B cell (primary cell): Measurements from ENCODE around the gene ITGAE. TPM values are rescaled to one million over a fixed set of nuclear protein-coding genes. Genes with fewer than 3 reads are reported as not detected.

Source experiments
- ATAC-seq: fragments of 200-7000 bp; cut with Tn5 transposase; one replicate; pipeline ENCODE4 v1.10.0; 2021; ENCODE audit warnings: low read depth, mild to moderate bottlenecking, moderate number of reproducible peaks, moderate library complexity
- CTCF ChIA-PET: fragments of 350-600 bp; sonication (Branson Sonifier 250); formaldehyde crosslinking; loops from one replicate; lab custom pipeline; 2021; ENCODE audit warnings: antibody characterized with exemption, inconsistent platforms; lab: Charles Lee
- POLR2A ChIA-PET: fragments of 350-600 bp; sonication (Branson Sonifier 250); formaldehyde crosslinking; loops from one replicate; lab custom pipeline; 2021; ENCODE audit warnings: antibody characterized with exemption; lab: Charles Lee
- DNase-seq: peaks from one replicate; pipeline ENCODE4 v3.0.0; 2013
- H2AFZ ChIP-seq: 2 replicates; pipeline ENCODE4 v1.6.1; 2012; ENCODE audit warnings: mild to moderate bottlenecking, low read depth, low read length; ENCODE audit not compliant: insufficient read depth, poor library complexity, severe bottlenecking
- H3K27ac ChIP-seq, 2 donors: 1 replicate in 1 of 2; 2 replicates in 1 of 2; pipeline ENCODE4 v1.5.1; 2012 to 2013; ENCODE audit warnings: low read length in 2 of 2, mild to moderate bottlenecking in 2 of 2, moderate library complexity in 1 of 2
- H3K27me3 ChIP-seq, 4 experiments: fragments of 200-600 bp in 1 of 4; sonication (generic) in 1 of 4; replicated peaks in 1 of 4; 1 replicate in 2 of 4; 2 replicates in 2 of 4; pipeline versions ENCODE4 v1.6.1 to v1.7.0; 2013 to 2016; ENCODE audit warnings: low read length in 3 of 4, mild to moderate bottlenecking in 2 of 4, mixed read lengths in 1 of 4, moderate library complexity in 1 of 4; ENCODE audit not compliant: insufficient read depth in 4 of 4, control insufficient read depth in 3 of 4; ENCODE audit errors: control extremely low read depth in 1 of 4
- H3K36me3 ChIP-seq, 2 experiments: replicated peaks in 1 of 2; 1 replicate in 1 of 2; 2 replicates in 1 of 2; pipeline versions ENCODE4 v1.6.1 to v1.7.1; 2013; ENCODE audit warnings: low read length in 1 of 2; ENCODE audit not compliant: insufficient read depth in 2 of 2, control insufficient read depth in 1 of 2; ENCODE audit errors: control extremely low read depth in 1 of 2, extremely low read depth in 1 of 2
- H3K4me1 ChIP-seq, 2 donors: fragments of 200-600 bp in 1 of 2; sonication (generic) in 1 of 2; 1 replicate in 1 of 2; 2 replicates in 1 of 2; pipeline versions ENCODE4 v1.5.1 to v1.6.1; 2013 to 2017; ENCODE audit warnings: low read length in 2 of 2; ENCODE audit not compliant: control insufficient read depth in 2 of 2, insufficient read depth in 2 of 2
- H3K4me2 ChIP-seq: replicated peaks from 2 replicates; pipeline ENCODE3; 2012; ENCODE audit warnings: mild to moderate bottlenecking, low read depth, low read length; ENCODE audit not compliant: poor library complexity, severe bottlenecking
- H3K4me3 ChIP-seq, 5 experiments: fragments of 200-600 bp in 1 of 5; sonication (generic) in 1 of 5; 1 replicate in 3 of 5; 2 replicates in 2 of 5; pipeline versions ENCODE4 v1.5.1 to v1.7.0; 2011 to 2016; ENCODE audit warnings: low read length in 4 of 5, mild to moderate bottlenecking in 4 of 5, low read depth in 2 of 5, control low read depth in 1 of 5, moderate library complexity in 1 of 5; ENCODE audit not compliant: insufficient read depth in 1 of 5; ENCODE audit errors: control extremely low read depth in 1 of 5, extremely low read depth in 1 of 5
- H3K79me2 ChIP-seq: fragments of 200-600 bp; sonication (generic); one replicate; pipeline ENCODE4 v1.6.0; 2016; ENCODE audit warnings: low read length; ENCODE audit not compliant: control insufficient read depth, insufficient read depth
- H3K9ac ChIP-seq: fragments of 200-600 bp; sonication (generic); 2 replicates; pipeline ENCODE4 v1.6.1; 2017; ENCODE audit warnings: mild to moderate bottlenecking, low read length, moderate library complexity
- H3K9me3 ChIP-seq, 3 donors: one replicate each; pipeline versions ENCODE4 v1.6.1 to v1.7.1; 2013; ENCODE audit warnings: low read length in 2 of 3; ENCODE audit not compliant: control insufficient read depth in 2 of 3, insufficient read depth in 1 of 3; ENCODE audit errors: control extremely low read depth in 1 of 3
- H4K20me1 ChIP-seq: 2 replicates; pipeline ENCODE4 v1.6.0; 2012; ENCODE audit warnings: mild to moderate bottlenecking, low read length; ENCODE audit not compliant: insufficient read depth, control insufficient read depth, poor library complexity, severe bottlenecking
- H3K27ac Mint-ChIP-seq: one replicate; pipeline ENCODE4 v1.8.0; 2021; ENCODE audit warnings: mixed read lengths
- H3K27me3 Mint-ChIP-seq: one replicate; pipeline ENCODE4 v1.8.0; 2021; ENCODE audit warnings: mixed read lengths
- H3K4me1 Mint-ChIP-seq: one replicate; pipeline ENCODE4 v1.8.0; 2021; ENCODE audit warnings: mixed read lengths
- H3K4me3 Mint-ChIP-seq: one replicate; pipeline ENCODE4 v1.8.0; 2021; ENCODE audit warnings: mixed read lengths
- H3K9me3 Mint-ChIP-seq: one replicate; pipeline ENCODE4 v1.8.0; 2022; ENCODE audit warnings: mixed read lengths; ENCODE audit not compliant: insufficient read depth
- EZH2 ChIP-seq: IDR thresholded peaks from 2 replicates; pipeline ENCODE4 v1.6.1; 2012; ENCODE audit warnings: borderline replicate concordance, low read depth, mild to moderate bottlenecking, moderate library complexity, low read length; ENCODE audit not compliant: insufficient read depth, poor library complexity, severe bottlenecking
- WGBS: methylation state at CpG from one replicate; pipeline ENCODE4 v1.1.5; 2013; ENCODE audit warnings: missing lambda C conversion rate; ENCODE audit not compliant: insufficient coverage; 5-methylcytosine and 5-hydroxymethylcytosine counted together
- intact Hi-C: fragments of 100-400 bp; cut with micrococcal nuclease; formaldehyde crosslinking; loops from one replicate; pipeline ENCODE4 v1.10.0; 2022
- polyA plus RNA-seq: library from polyadenylated mRNA; depleted of rRNA; stranded (reverse); fragments of >200 nt; gene quantifications from 2 replicates; pipeline ENCODE4 v1.2.3, GENCODE V29; 2012
- total RNA-seq, 2 donors: library from RNA; stranded (reverse); fragments of 120-200 nt in 1 of 2; gene quantifications; 1 replicate in 1 of 2; 2 replicates in 1 of 2; pipeline versions ENCODE4 v1.2.3 to v1.2.4, GENCODE V29; 2013 to 2022
- TF ChIP-seq, protein P1 (sequence below): fragments of 200-600 bp; IDR thresholded peaks from one replicate; pipeline ENCODE4 v1.8.0; 2022; ENCODE audit warnings: antibody characterized with exemption, mild to moderate bottlenecking

ITGAE gene
- total and polyA plus RNA-seq, 2 donors (not counting 1 experiment from before 2014, with no cell fraction given), result 48.2 to 95.6 TPM

- H3K4me1 ChIP-seq, result peaks cover 9 to 11% of the 10 kb centered on the region in 2 donors
- DNase-seq (no peak), ATAC-seq (no peak)
- H3K9ac ChIP-seq, result peak overlapping the region; percentile 2
- H3K79me2 ChIP-seq, result no peaks in the 10 kb centered on the region
- Mint-ChIP-seq H3K27me3 (no peaks in the 10 kb centered on the region), H3K9me3 (no peaks in the 10 kb centered on the region), H3K27ac (peak overlapping the region; percentile 43), H3K4me3 (no peak overlapping the region), H3K4me1 (peaks cover 18% of the 10 kb centered on the region)
- no peak overlapping the region for H3K4me2 ChIP-seq
- H3K36me3 ChIP-seq, result no peaks in the 10 kb centered on the region
- 90% methylated on average over 15 of the region's 16 CpGs for WGBS
- H4K20me1 ChIP-seq, result no peaks in the 10 kb centered on the region
- H3K27ac ChIP-seq, result no peak overlapping the region
- H3K4me3 ChIP-seq, result no peak overlapping the region
- ChIA-PET POLR2A (interaction anchor here (0.7 kb wide), 1 partner anchor 1298 kb away, joined by 4 read pairs; no protein-coding TSS in a partner anchor), CTCF (interaction anchor here (0.6 to 4.1 kb wide), 3 partner anchors 33 to 1049 kb away, joined by 4 to 25 read pairs (median 6); no protein-coding TSS in a partner anchor)
- H3K27me3 ChIP-seq, result no peaks in the 10 kb centered on the region
- intact Hi-C loops, result no loop called here
- peak overlapping the region; percentile 74 for H2AFZ ChIP-seq
- peaks cover 0 to under 1% (median 0%) of the 10 kb centered on the region in 3 donors for H3K9me3 ChIP-seq
- TF ChIP-seq, protein P1, sequence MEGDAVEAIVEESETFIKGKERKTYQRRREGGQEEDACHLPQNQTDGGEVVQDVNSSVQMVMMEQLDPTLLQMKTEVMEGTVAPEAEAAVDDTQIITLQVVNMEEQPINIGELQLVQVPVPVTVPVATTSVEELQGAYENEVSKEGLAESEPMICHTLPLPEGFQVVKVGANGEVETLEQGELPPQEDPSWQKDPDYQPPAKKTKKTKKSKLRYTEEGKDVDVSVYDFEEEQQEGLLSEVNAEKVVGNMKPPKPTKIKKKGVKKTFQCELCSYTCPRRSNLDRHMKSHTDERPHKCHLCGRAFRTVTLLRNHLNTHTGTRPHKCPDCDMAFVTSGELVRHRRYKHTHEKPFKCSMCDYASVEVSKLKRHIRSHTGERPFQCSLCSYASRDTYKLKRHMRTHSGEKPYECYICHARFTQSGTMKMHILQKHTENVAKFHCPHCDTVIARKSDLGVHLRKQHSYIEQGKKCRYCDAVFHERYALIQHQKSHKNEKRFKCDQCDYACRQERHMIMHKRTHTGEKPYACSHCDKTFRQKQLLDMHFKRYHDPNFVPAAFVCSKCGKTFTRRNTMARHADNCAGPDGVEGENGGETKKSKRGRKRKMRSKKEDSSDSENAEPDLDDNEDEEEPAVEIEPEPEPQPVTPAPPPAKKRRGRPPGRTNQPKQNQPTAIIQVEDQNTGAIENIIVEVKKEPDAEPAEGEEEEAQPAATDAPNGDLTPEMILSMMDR, result no peak
Observed at GRCh38 chr17:3771140-3771539, 29.8 kb downstream of the ITGAE start.

- no peaks in the 10 kb centered on the region for H3K27me3 ChIP-seq
- CTCF ChIA-PET, result interaction anchor here (1.0 to 4.1 kb wide), 3 partner anchors 33 to 57 kb away, joined by 4 to 25 read pairs (median 4); no protein-coding TSS in a partner anchor
- 3% methylated on average over 6 of the region's 8 CpGs for WGBS
- H3K4me1 ChIP-seq, result peaks cover 13 to 15% of the 10 kb centered on the region in 2 donors
- intact Hi-C loops, result no loop called here
- DNase-seq (peak; percentile 55), ATAC-seq (peak; percentile 85)
- no peak for TF ChIP-seq EZH2
- TF ChIP-seq, protein P1, result no peak
- peak overlapping the region; percentile 74 for H2AFZ ChIP-seq
- no peak overlapping the region for H3K4me3 ChIP-seq
- peak overlapping the region in 1 of 2 donors; percentile 11 for H3K27ac ChIP-seq
- Mint-ChIP-seq H3K4me1 (peaks cover 21% of the 10 kb centered on the region), H3K9me3 (no peaks in the 10 kb centered on the region), H3K27ac (peak overlapping the region; percentile 43), H3K27me3 (no peaks in the 10 kb centered on the region), H3K4me3 (no peak overlapping the region)
- no peaks in the 10 kb centered on the region for H3K36me3 ChIP-seq
- no peaks in the 10 kb centered on the region for H4K20me1 ChIP-seq
- no peaks in the 10 kb centered on the region for H3K79me2 ChIP-seq
- POLR2A ChIA-PET, result interaction anchor here (0.7 kb wide), 3 partner anchors 52 to 168 kb away, joined by 4 to 9 read pairs (median 7); no protein-coding TSS in a partner anchor
- peak overlapping the region; percentile 2 for H3K9ac ChIP-seq
- H3K4me2 ChIP-seq, result peak overlapping the region; percentile 48
- peaks cover 0 to 3% (median 0%) of the 10 kb centered on the region in 3 donors for H3K9me3 ChIP-seq
Observed at GRCh38 chr17:3770466-3770865, 30.5 kb downstream of the ITGAE start.
